NCI-H226 (cell line): ENCODE data around the gene DCAF11.
A peak's percentile ranks its signal among the peaks of the same experiment; 100 is the strongest.

Source experiments
- DNase-seq: peaks from one replicate; pipeline ENCODE4 v3.0.0-alpha.2; 2015

Gene DCAF11

GRCh38 chr14:24114532-24115421 lies at the start of gene DCAF11, which contains the start of gene NRL:
DCAF11 (plus strand) TSS chr14:24114777; CDS start chr14:24115595, 818 bp downstream.
NRL (minus strand) TSS chr14:24114949; CDS start chr14:24082848, 32,101 bp downstream.
- peak; percentile 99 for DNase-seq

GRCh38 chr14:24064856-24065255 lies 49.7 kb upstream of the DCAF11 start:
- DNase-seq, result no peak

- no peak for DNase-seq
These were observed 49.2 kb upstream of the DCAF11 start for GRCh38 chr14:24065408-24065807.

DNA sequence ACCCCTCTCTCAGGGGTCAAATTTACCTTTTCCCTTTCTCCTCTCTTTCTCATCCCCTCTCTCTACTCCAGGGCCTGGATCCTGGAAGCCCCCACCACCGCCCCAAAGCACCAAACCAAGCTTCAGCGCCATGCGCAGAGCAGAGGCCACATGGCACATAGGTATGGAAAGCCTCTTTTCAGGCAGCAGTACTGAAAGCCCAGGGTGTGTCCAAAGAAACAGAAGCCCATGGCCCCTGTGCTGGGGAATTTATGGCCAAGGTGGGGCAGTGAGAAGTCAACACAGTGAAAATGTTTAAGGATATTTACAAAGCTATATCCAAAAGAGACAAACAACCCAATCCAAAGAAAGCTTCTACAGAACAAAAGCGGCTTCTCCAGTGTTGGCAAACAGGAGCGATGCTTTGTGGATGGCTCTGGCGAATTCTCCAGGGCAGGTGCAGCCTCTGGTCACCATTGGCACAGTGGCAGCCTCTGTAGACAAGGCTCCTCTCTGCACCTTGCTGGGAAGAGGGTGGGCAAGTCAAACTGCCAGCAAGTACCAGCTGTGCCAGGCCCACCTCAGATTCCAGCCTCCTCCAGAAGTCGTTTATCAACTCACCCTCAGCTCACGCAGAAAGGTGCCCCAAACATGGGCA lies 48.0 kb upstream of the DCAF11 start:
- no peak for DNase-seq

DNA sequence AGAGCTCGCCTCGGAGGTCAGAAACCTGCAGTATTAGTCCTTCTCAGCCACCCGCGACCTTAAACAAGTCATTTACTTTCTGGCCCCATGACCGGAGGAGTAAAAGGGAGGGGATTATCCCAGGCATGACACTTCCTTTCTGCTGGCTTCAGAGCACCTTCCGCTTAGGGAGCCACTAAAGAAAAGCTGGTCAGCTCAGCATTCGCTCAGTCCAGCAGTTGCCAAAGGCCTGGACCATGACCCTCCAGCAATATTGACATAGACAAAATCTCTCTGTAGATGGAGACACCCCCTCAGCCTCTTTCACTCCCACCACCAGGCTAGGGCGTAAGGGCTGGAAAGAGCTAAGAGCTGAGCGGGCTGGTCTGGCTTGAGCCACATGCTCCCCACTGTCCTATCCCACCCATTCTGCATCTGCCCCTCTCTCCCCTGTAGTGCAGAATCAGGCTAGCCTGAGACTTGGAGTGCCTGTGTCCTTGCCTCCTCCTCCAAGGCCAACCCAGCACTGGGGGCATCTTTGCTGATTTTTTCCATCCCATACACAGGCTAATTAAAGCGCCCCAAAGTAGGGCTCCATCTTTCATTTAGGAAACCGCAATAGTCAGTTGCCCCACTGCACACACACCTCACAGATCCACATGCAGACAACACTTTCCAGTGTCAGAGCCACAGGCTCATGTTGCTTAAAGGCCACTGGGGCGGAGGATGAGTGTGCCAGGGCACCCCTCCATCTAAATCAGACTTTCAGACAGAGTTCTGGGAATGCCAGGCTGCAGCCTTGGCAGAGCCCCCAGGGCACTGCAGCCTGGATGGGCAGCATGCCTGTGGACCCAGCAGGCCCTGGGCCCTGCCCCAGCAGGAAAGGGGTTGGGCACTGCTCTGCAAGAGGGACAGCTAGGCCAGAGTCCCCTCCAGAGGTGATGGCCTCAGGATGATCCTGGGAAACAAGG lies 47.2 kb upstream of the DCAF11 start:
- no peak for DNase-seq

- no peak for DNase-seq
These were observed 45.7 kb upstream of the DCAF11 start for GRCh38 chr14:24068711-24069410.

DNA sequence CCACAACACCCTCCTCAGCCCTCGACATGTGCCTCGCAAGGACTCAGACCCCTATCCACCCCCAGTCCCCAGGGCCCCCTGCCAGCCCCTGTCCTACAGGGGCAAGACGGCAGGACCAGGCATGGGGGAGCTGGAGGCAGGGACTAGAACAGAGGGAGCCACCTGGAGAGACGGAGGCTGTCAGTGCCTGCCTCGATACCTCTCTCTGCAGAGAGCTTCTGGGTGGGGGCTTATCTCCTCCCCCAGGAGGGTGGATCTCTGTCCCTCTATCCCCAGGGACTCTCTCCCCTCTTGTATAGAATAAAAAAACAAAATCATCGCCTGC lies 45.2 kb upstream of the DCAF11 start:
- no peak for DNase-seq

GRCh38 chr14:24070285-24071143 lies 44.1 kb upstream of the DCAF11 start:
- DNase-seq, result no peak

- no peak for DNase-seq
These were observed 43.4 kb upstream of the DCAF11 start, which contains the start of gene CPNE6 for GRCh38 chr14:24071144-24071697. CPNE6 (plus strand) TSS chr14:24071562; CDS start chr14:24072937, 1,375 bp downstream.

DNA sequence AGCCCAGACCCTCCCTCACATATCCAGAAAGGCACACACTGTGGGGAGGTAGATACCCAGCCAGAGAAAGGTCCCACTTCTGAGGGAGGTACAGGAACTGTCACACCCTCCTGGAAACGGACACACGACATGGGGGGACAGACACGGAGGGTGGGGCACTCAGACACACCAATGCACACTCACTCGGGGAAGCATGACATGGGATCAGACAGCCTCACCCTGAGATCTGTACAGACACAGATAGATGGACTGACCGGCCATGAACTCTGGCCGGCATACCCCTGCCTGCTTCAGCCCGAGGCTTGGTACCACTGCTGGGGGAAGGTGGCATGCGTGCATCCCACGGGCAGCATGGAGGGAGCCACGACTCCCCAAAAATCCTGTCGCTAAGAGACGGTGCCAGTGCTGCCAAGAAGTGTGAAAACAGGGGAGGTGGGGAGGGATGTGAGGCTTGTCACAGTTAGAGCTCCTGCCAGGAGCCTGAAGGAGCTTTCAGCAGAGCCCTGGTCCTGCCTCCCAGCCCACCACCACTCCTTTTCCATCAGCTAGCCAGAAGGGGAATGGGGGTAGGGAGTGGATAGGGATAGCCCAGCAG lies 42.6 kb upstream of the DCAF11 start:
- DNase-seq, result no peak

GRCh38 chr14:24072436-24072835 lies 42.1 kb upstream of the DCAF11 start:
- no peak for DNase-seq

- DNase-seq, result no peak
These were observed 41.4 kb upstream of the DCAF11 start for GRCh38 chr14:24072881-24073877.

DNA sequence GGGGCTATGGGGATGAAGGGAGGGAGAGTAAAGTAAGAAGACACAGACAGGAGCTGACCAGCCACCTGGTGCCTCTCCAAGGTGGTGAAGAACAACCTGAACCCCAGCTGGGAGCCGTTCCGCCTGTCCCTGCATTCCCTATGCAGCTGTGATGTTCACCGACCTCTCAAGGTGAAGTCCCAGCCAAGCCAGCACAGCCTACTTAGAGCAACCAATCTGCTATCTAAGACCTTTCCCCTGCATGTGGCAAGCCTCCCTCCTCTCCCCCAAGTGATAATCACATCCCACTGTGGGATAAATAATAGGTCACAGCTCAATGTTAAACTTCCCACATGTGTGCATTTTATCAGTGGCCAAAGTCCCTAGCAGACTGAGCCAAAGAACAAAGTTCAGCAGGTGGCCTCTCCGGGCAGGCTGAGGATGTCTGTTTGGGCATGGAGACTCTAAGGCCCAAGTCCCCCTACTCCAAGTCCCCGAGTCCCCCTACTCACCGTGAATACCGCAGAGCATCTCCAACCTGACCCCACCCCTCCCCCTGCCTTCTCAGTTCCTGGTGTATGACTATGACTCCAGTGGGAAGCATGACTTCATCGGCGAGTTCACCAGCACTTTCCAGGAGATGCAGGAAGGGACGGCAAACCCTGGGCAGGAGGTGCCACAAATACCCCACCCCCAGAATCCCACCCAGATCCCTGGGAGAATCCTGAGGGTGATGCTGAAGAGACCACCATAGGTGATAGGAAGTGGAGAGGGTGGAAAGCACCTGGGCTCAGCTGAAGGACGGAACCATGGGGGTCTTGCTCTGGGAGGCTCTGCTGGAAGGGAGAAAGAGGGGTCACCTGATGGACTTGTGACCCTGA lies 39.7 kb upstream of the DCAF11 start:
- no peak for DNase-seq

DNA sequence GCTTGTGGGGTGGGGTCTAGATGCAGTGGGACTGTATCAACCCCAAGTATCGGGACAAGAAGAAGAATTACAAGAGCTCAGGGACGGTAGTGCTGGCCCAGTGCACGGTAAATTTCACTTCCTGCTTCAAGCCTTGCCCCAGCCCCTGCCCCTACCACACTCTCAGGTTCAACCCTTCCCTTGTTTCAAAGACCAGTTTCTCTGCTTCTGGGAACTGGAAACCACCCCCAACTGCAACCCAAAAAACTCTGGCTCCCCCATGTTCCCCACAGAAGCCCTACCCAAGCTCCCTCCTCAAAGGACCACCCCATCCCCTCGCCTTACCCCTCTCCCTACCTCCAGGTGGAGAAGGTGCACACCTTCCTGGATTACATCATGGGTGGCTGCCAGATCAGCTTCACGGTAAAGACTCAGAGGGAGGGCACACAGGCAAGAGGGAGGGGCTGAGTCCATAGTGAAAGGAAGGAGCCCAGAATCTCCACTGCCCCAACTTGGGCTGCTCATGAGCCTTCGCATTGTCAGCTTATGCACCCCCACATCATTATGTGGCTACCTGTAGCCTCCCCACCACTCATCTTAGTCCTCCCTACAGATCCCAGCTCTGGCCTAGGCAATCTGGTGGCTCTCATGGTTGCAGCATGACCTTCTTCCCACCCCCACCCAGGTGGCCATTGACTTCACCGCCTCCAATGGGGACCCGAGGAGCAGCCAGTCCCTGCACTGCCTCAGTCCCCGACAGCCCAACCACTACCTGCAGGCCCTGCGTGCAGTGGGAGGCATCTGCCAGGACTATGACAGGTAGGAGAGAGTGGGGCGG lies 38.9 kb upstream of the DCAF11 start:
- no peak for DNase-seq

DNA sequence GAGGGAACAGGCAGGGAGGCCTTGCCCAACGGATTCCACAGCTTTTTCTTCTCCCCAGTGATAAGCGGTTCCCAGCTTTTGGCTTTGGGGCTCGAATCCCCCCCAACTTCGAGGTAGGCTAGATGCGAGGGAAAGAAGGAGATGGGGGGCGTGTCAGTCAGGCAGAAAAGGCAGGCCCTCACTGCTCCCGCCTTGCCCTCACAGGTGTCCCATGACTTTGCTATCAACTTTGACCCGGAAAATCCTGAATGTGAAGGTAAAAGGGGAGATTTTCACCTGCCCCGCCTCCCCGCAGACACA lies 38.3 kb upstream of the DCAF11 start:
- no peak for DNase-seq

DNA sequence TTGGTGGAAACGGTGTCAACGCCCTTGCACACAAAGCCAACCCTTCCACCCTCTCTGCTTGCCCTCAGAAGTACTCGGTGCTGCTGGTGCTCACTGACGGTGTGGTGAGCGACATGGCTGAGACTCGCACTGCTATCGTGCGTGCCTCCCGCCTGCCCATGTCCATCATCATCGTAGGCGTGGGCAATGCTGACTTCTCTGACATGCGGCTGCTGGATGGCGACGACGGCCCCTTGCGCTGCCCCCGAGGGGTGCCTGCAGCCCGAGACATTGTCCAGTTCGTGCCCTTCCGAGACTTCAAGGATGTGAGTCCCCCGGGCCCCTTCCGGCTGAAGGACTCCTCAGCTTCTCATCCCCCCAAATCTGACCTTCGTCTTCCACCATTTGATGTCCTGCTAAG lies 37.5 kb upstream of the DCAF11 start:
- no peak for DNase-seq

- DNase-seq, result no peak
These were observed 36.4 kb upstream of the DCAF11 start for GRCh38 chr14:24078146-24078545.
